Aorta (tissue), 5 donors: ENCODE measurements around the gene SLC12A2. TPM values are rescaled to one million over a fixed set of nuclear protein-coding genes. Genes with fewer than 3 reads are reported as not detected.

ENCODE experiments used
- ATAC-seq: fragments of 200-7000 bp; cut with Tn5 transposase; one replicate; pipeline ENCODE4 v1.9.1; 2022; ENCODE audit warnings: moderate library complexity; ENCODE audit not compliant: low FRiP score
- DNase-seq, 2 donors: peaks; one replicate each; pipeline ENCODE4 v3.0.0-alpha.2; 2020
- H3K27ac ChIP-seq, 2 donors: one replicate each; pipeline ENCODE4 v1.5.1; 2013; ENCODE audit warnings: low read length in 2 of 2, mild to moderate bottlenecking in 2 of 2, moderate library complexity in 2 of 2, control low read depth in 1 of 2, inconsistent platforms in 1 of 2, low read depth in 1 of 2
- H3K27me3 ChIP-seq, 2 donors: one replicate each; pipeline ENCODE4 v1.6.1; 2013; ENCODE audit warnings: control low read depth in 1 of 2, low read length in 1 of 2, mild to moderate bottlenecking in 1 of 2, moderate library complexity in 1 of 2; ENCODE audit not compliant: insufficient read depth in 2 of 2, control insufficient read depth in 1 of 2
- H3K36me3 ChIP-seq, 2 donors: one replicate each; pipeline ENCODE4 v1.6.1; 2013; ENCODE audit warnings: control low read depth in 1 of 2, low read length in 1 of 2, mild to moderate bottlenecking in 1 of 2; ENCODE audit not compliant: insufficient read depth in 2 of 2, control insufficient read depth in 1 of 2
- H3K4me1 ChIP-seq, 2 donors: one replicate each; pipeline ENCODE4 v1.6.1; 2013; ENCODE audit warnings: low read length in 2 of 2, control low read depth in 1 of 2, mild to moderate bottlenecking in 1 of 2, moderate library complexity in 1 of 2; ENCODE audit not compliant: insufficient read depth in 2 of 2, control insufficient read depth in 1 of 2
- H3K4me3 ChIP-seq, 2 donors: one replicate each; pipeline ENCODE4 v1.5.1; 2013; ENCODE audit warnings: low read length in 2 of 2, control low read depth in 1 of 2, mild to moderate bottlenecking in 1 of 2
- H3K9me3 ChIP-seq: one replicate; pipeline ENCODE4 v1.6.1; 2013; ENCODE audit warnings: mild to moderate bottlenecking, low read length; ENCODE audit not compliant: control insufficient read depth
- WGBS, 2 donors: extraction: QIAGEN DNeasy Blood & Tissue Kit; methylation state at CpG; one replicate each; pipeline ENCODE4 v1.1.7; 2013; 5-methylcytosine and 5-hydroxymethylcytosine counted together
- intact Hi-C, 2 donors: fragments of 100-400 bp; cut with DNase I; formaldehyde crosslinking; loops; one replicate each; pipeline versions ENCODE4 v1.14.2 to v1.15.0; 2022
- polyA plus RNA-seq, 2 donors: library from polyadenylated mRNA; stranded (reverse); fragments of 200-250 nt; gene quantifications; one replicate each; pipeline ENCODE4 v1.2.3, GENCODE V29; 2013
- total RNA-seq, 2 donors: library from RNA; stranded (reverse); fragmentation: NEBNext Ultra II Directional; extraction: Animal tissue kit (Norgen Biotek cat#: 25700); gene quantifications; one replicate each; pipeline ENCODE4 v1.2.1, GENCODE V29; 2021
- donor health status: healthy with polysubstance abuse.
- donor health status: Bipolar disorder and iron deficiency.
- donor health status: DM: no; HTN: no; CAD: no.
- donor health status: DM: no; HTN: no; CAD: no.
- donor health status: DM: yes; HTN: yes; CAD: no.

Gene SLC12A2
- total and polyA plus RNA-seq, 4 donors: 1.3 to 16.7 (median 8.1) TPM

- Histone ChIP-seq H3K4me1 (no peaks in the 10 kb centered on the region), H3K9me3 (no peaks in the 10 kb centered on the region), H3K27ac (no peak overlapping the region), H3K4me3 (no peak overlapping the region), H3K27me3 (no peaks in the 10 kb centered on the region), H3K36me3 (peaks cover 0 to 2% of the 10 kb centered on the region in 2 donors)
- intact Hi-C loops: no loop called here
- WGBS, 2 donors: 72 to 76% methylated on average over 7 of the region's 7 CpGs
- DNase-seq: no peak
- ATAC-seq: no peak
These were observed 21.6 kb downstream of the SLC12A2 start for GRCh38 chr5:128105203-128105602.

- Histone ChIP-seq H3K9me3 (no peaks in the 10 kb centered on the region), H3K27ac (no peak overlapping the region), H3K4me3 (no peak overlapping the region), H3K27me3 (no peaks in the 10 kb centered on the region), H3K4me1 (no peaks in the 10 kb centered on the region), H3K36me3 (peaks cover 0 to 2% of the 10 kb centered on the region in 2 donors)
- no peak for DNase-seq
- intact Hi-C loops: no loop called here
- ATAC-seq: no peak
- 94 to 95% methylated on average over 14 of the region's 14 CpGs for WGBS, 2 donors
These were observed 25.6 kb downstream of the SLC12A2 start for GRCh38 chr5:128109138-128109537.

GRCh38 chr5:128109766-128110165, 26.2 kb downstream of the SLC12A2 start:
- WGBS, 2 donors: 88 to 95% methylated on average over 1 of the region's 1 CpG
- Histone ChIP-seq H3K36me3 (peaks cover 0 to 2% of the 10 kb centered on the region in 2 donors), H3K27me3 (no peaks in the 10 kb centered on the region), H3K4me3 (no peak overlapping the region), H3K27ac (no peak overlapping the region), H3K9me3 (no peaks in the 10 kb centered on the region), H3K4me1 (no peaks in the 10 kb centered on the region)
- no peak for ATAC-seq
- no peak for DNase-seq
- intact Hi-C loops: no loop called here

- H3K9me3 ChIP-seq: no peaks in the 10 kb centered on the region
- no peak for ATAC-seq
- WGBS, 2 donors: 69 to 80% methylated on average over 2 of the region's 2 CpGs
- DNase-seq: no peak
- no peak overlapping the region for H3K27ac ChIP-seq
- peaks cover 0 to 2% of the 10 kb centered on the region in 2 donors for H3K36me3 ChIP-seq
- no peak overlapping the region for H3K4me3 ChIP-seq
- H3K4me1 ChIP-seq: no peaks in the 10 kb centered on the region
- intact Hi-C loops: no loop called here
- H3K27me3 ChIP-seq: no peaks in the 10 kb centered on the region
These were observed 28.4 kb downstream of the SLC12A2 start for GRCh38 chr5:128111818-128112448.

- no peaks in the 10 kb centered on the region for H3K36me3 ChIP-seq
- H3K27ac ChIP-seq: no peak overlapping the region
- H3K4me1 ChIP-seq: no peaks in the 10 kb centered on the region
- H3K4me3 ChIP-seq: no peak overlapping the region
- DNase-seq (no peak), ATAC-seq (no peak)
- intact Hi-C loops: no loop called here
- no peaks in the 10 kb centered on the region for H3K9me3 ChIP-seq
- H3K27me3 ChIP-seq: no peaks in the 10 kb centered on the region
- 97 to 98% methylated on average over 3 of the region's 3 CpGs for WGBS, 2 donors
These were observed 32.9 kb downstream of the SLC12A2 start for GRCh38 chr5:128116445-128116844.

- ATAC-seq (no peak), DNase-seq (no peak)
- Histone ChIP-seq H3K36me3 (no peaks in the 10 kb centered on the region), H3K4me1 (no peaks in the 10 kb centered on the region), H3K4me3 (no peak overlapping the region), H3K27ac (no peak overlapping the region), H3K27me3 (no peaks in the 10 kb centered on the region), H3K9me3 (no peaks in the 10 kb centered on the region)
- 98 to 100% methylated on average over 2 of the region's 2 CpGs for WGBS, 2 donors
- intact Hi-C loops: no loop called here
These were observed 34.6 kb downstream of the SLC12A2 start for GRCh38 chr5:128118214-128118613.

GRCh38 chr5:128121651-128122050, 38.1 kb downstream of the SLC12A2 start:
- 68% methylated on average over 4 of the region's 4 CpGs for WGBS, 2 donors
- intact Hi-C loops: no loop called here
- no peak for ATAC-seq

GRCh38 chr5:128123936-128124335, 40.4 kb downstream of the SLC12A2 start:
- intact Hi-C loops: no loop called here
- Histone ChIP-seq H3K36me3 (no peaks in the 10 kb centered on the region), H3K9me3 (no peaks in the 10 kb centered on the region), H3K27me3 (no peaks in the 10 kb centered on the region), H3K4me3 (no peak overlapping the region), H3K4me1 (no peaks in the 10 kb centered on the region), H3K27ac (no peak overlapping the region)
- no peak for ATAC-seq
- WGBS, 2 donors: 99 to 100% methylated on average over 1 of the region's 1 CpG
- DNase-seq: no peak

More at GRCh38 chr5:128121651-128122050, 38.1 kb downstream of the SLC12A2 start:
- H3K27me3 ChIP-seq: no peaks in the 10 kb centered on the region
- no peak for DNase-seq
- no peaks in the 10 kb centered on the region for H3K36me3 ChIP-seq
- H3K27ac ChIP-seq: no peak overlapping the region
- no peaks in the 10 kb centered on the region for H3K9me3 ChIP-seq
- no peaks in the 10 kb centered on the region for H3K4me1 ChIP-seq
- no peak overlapping the region for H3K4me3 ChIP-seq

- Histone ChIP-seq H3K9me3 (no peaks in the 10 kb centered on the region), H3K27ac (no peak overlapping the region), H3K4me3 (no peak overlapping the region), H3K36me3 (no peaks in the 10 kb centered on the region), H3K4me1 (no peaks in the 10 kb centered on the region), H3K27me3 (no peaks in the 10 kb centered on the region)
- 82 to 85% methylated on average over 2 of the region's 2 CpGs for WGBS, 2 donors
- ATAC-seq (no peak), DNase-seq (no peak)
- intact Hi-C loops: no loop called here
These were observed 42.7 kb downstream of the SLC12A2 start for GRCh38 chr5:128126241-128126640.
